NCI-H1436 treated with DMSO at 0.1 percent for 48 hours (cell line): ENCODE data around the gene FBXL16.
"Not testable (repeated sequence)": the region's sequence is repeated elsewhere in the genome, so short reads cannot be mapped to it uniquely, and the experiment has no call there.

Source experiments
- DNase-seq: peaks from one replicate; lab custom pipeline; 2025; lab: John Stamatoyannopoulos, UW

The FBXL16 gene

GRCh38 chr16:709566-710499 is 4.2 kb upstream of the FBXL16 start:
- DNase-seq, result peak; percentile 74

- DNase-seq, result no peak
Observed at GRCh38 chr16:708959-709358, 3.4 kb upstream of the FBXL16 start.

GRCh38 chr16:708019-708418 is 2.4 kb upstream of the FBXL16 start:
- no peak for DNase-seq

GRCh38 chr16:707062-707538 is 1.5 kb upstream of the FBXL16 start:
- DNase-seq, result no peak

GRCh38 chr16:706189-707061 is 824 bp upstream of the FBXL16 start:
- no peak for DNase-seq

GRCh38 chr16:704552-705380 is 835 bp downstream of the FBXL16 start:
- DNase-seq, result no peak

GRCh38 chr16:704047-704446 is 1.6 kb downstream of the FBXL16 start:
- DNase-seq, result no peak

GRCh38 chr16:703406-703805 is 2.2 kb downstream of the FBXL16 start:
- no peak for DNase-seq

GRCh38 chr16:702341-702740 is 3.3 kb downstream of the FBXL16 start:
- no peak for DNase-seq

- DNase-seq, result no peak
Observed at GRCh38 chr16:700684-701584, 4.7 kb downstream of the FBXL16 start.

- DNase-seq, result no peak
Observed at GRCh38 chr16:698911-699671, 6.5 kb downstream of the FBXL16 start.

- no peak for DNase-seq
Observed at GRCh38 chr16:695355-696089, 10.1 kb downstream of the FBXL16 start.

- DNase-seq, result no peak
Observed at GRCh38 chr16:694863-695354, 10.7 kb downstream of the FBXL16 start.

- no peak for DNase-seq
Observed at GRCh38 chr16:694187-694862, 11.3 kb downstream of the FBXL16 start.

GRCh38 chr16:693766-694165 is 11.8 kb downstream of the FBXL16 start:
- DNase-seq, result no peak

- DNase-seq, result no peak
Observed at GRCh38 chr16:693364-693763, 12.2 kb downstream of the FBXL16 start.

GRCh38 chr16:692356-693108 is 13.1 kb downstream of the FBXL16 start:
- DNase-seq, result no peak

GRCh38 chr16:691242-691641 is 14.4 kb downstream of the FBXL16 start:
- not testable (repeated sequence) for DNase-seq
